ENCODE data around the gene GPR17. TPM values are rescaled to one million over a fixed set of nuclear protein-coding genes. Genes with fewer than 3 reads are reported as not detected.

Gene GPR17
- total and polyA plus RNA-seq, 9 of the 15 experiments (the other 6 are each of a cell fraction or from before 2014, with no cell fraction given), result not detected

DNA sequence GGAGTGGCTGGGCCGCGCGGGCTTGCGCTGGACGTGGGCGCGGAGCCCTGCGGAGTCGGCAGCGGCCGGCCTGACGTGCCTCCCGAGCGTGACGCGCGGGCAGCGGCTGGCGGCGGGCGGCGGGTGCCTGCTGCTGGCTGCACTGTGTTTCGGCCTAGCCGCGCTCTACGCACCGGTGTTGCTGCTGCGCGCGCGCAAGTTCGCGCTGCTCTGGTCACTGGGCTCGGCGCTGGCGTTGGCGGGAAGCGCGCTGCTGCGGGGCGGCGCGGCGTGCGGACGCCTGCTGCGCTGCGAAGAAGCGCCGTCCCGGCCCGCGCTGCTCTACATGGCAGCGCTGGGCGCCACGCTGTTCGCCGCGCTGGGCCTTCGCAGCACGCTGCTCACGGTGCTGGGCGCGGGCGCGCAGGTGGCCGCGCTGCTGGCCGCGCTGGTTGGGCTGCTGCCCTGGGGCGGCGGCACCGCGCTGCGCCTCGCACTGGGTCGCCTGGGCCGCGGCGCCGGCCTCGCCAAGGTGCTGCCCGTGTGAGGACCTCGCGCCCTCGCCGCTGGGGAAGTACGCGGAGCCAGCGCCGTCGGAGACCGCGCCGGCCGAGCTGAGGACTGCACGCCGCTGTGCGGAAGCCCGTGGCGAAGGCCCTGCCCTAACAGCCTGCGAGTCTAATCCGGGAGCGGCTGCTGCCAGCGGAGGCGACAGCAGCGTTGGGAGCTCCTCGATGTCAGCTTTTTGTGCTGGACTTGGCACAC lies 55.9 kb downstream of the GPR17 start (continued):
- TF ChIP-seq GABPA (tag; conservative IDR thresholded peaks at IDR 0.05; ENCODE audit: low read depth) (peak; percentile 81), TEAD2 (tag; IDR thresholded peaks at IDR 0.05) (no peak), ESRRA (IDR thresholded peaks at IDR 0.05; ENCODE audit: borderline replicate concordance, low read depth) (no peak), BMI1 (IDR thresholded peaks at IDR 0.05; ENCODE audit: low read length) (no peak), MCM3 (IDR thresholded peaks at IDR 0.05) (no peak), CCAR2 (IDR thresholded peaks at IDR 0.05; ENCODE audit: low read depth, low read length) (no peak), ZKSCAN8 (CRISPR knock-in tag; IDR thresholded peaks at IDR 0.05) (no peak), MTA3 (IDR thresholded peaks at IDR 0.05; ENCODE audit: borderline replicate concordance) (peak; percentile 20; the same call in 1 of the 2 replicates), POLR2AphosphoS5 (IDR thresholded peaks at IDR 0.05; ENCODE audit: control insufficient read depth, insufficient read depth, low read depth, low read length) (no peak; the same call in 1 of the 2 replicates), MAZ (CRISPR knock-in tag; conservative IDR thresholded peaks at IDR 0.05 in 1 of 2, IDR thresholded peaks at IDR 0.05 in 1 of 2) (0 out of 4 replicates have a peak, but pooled peaks of 1 of the 2 experiments have one; percentile 27), SMARCA5 (IDR thresholded peaks at IDR 0.05) (no peak), ZNF699 (CRISPR knock-in tag; IDR thresholded peaks at IDR 0.05; ENCODE audit: insufficient replicate concordance) (no peak), JUN (IDR thresholded peaks at IDR 0.05; ENCODE audit: borderline replicate concordance, low read depth, low read length) (no peak), JUN (CRISPR knock-in tag; IDR thresholded peaks at IDR 0.05; ENCODE audit: borderline replicate concordance) (0 out of 2 replicates have a peak, but pooled peaks have one; percentile 27), POLR3A (IDR thresholded peaks at IDR 0.05; ENCODE audit: borderline replicate concordance, extremely low read depth, insufficient read depth, insufficient read length) (no peak), POLR2B (IDR thresholded peaks at IDR 0.05; ENCODE audit: low read depth, partially characterized antibody) (peak; percentile 24)
- TF ChIP-seq, protein P1, sequence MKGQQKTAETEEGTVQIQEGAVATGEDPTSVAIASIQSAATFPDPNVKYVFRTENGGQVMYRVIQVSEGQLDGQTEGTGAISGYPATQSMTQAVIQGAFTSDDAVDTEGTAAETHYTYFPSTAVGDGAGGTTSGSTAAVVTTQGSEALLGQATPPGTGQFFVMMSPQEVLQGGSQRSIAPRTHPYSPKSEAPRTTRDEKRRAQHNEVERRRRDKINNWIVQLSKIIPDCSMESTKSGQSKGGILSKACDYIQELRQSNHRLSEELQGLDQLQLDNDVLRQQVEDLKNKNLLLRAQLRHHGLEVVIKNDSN (CRISPR knock-in tag; IDR thresholded peaks at IDR 0.05), result no peak
- TF ChIP-seq, protein P2, sequence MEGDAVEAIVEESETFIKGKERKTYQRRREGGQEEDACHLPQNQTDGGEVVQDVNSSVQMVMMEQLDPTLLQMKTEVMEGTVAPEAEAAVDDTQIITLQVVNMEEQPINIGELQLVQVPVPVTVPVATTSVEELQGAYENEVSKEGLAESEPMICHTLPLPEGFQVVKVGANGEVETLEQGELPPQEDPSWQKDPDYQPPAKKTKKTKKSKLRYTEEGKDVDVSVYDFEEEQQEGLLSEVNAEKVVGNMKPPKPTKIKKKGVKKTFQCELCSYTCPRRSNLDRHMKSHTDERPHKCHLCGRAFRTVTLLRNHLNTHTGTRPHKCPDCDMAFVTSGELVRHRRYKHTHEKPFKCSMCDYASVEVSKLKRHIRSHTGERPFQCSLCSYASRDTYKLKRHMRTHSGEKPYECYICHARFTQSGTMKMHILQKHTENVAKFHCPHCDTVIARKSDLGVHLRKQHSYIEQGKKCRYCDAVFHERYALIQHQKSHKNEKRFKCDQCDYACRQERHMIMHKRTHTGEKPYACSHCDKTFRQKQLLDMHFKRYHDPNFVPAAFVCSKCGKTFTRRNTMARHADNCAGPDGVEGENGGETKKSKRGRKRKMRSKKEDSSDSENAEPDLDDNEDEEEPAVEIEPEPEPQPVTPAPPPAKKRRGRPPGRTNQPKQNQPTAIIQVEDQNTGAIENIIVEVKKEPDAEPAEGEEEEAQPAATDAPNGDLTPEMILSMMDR (IDR thresholded peaks at IDR 0.05 in 2 of 3, conservative IDR thresholded peaks at IDR 0.05 in 1 of 3; ENCODE audit: insufficient read depth in 2 of 3, low read depth in 1 of 3, low read length in 3 of 3), result peak; percentile 9 to 63 (median 21); a peak in 3 of 6 replicates
- TF ChIP-seq, protein P3, sequence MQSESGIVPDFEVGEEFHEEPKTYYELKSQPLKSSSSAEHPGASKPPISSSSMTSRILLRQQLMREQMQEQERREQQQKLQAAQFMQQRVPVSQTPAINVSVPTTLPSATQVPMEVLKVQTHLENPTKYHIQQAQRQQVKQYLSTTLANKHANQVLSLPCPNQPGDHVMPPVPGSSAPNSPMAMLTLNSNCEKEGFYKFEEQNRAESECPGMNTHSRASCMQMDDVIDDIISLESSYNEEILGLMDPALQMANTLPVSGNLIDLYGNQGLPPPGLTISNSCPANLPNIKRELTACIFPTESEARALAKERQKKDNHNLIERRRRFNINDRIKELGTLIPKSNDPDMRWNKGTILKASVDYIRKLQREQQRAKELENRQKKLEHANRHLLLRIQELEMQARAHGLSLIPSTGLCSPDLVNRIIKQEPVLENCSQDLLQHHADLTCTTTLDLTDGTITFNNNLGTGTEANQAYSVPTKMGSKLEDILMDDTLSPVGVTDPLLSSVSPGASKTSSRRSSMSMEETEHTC (IDR thresholded peaks at IDR 0.05), result no peak
- TF ChIP-seq, protein P4, sequence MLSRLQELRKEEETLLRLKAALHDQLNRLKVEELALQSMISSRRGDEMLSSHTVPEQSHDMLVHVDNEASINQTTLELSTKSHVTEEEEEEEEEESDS (CRISPR knock-in tag; IDR thresholded peaks at IDR 0.05), result no peak
- TF ChIP-seq, protein P5, sequence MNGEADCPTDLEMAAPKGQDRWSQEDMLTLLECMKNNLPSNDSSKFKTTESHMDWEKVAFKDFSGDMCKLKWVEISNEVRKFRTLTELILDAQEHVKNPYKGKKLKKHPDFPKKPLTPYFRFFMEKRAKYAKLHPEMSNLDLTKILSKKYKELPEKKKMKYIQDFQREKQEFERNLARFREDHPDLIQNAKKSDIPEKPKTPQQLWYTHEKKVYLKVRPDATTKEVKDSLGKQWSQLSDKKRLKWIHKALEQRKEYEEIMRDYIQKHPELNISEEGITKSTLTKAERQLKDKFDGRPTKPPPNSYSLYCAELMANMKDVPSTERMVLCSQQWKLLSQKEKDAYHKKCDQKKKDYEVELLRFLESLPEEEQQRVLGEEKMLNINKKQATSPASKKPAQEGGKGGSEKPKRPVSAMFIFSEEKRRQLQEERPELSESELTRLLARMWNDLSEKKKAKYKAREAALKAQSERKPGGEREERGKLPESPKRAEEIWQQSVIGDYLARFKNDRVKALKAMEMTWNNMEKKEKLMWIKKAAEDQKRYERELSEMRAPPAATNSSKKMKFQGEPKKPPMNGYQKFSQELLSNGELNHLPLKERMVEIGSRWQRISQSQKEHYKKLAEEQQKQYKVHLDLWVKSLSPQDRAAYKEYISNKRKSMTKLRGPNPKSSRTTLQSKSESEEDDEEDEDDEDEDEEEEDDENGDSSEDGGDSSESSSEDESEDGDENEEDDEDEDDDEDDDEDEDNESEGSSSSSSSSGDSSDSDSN (IDR thresholded peaks at IDR 0.05; ENCODE audit: borderline replicate concordance in 1 of 2, low read depth in 2 of 2, low read length in 2 of 2), result peak; percentile 95 to 97; a peak in 3 of 4 replicates

All from K562 (cell line).